IMR-90 (cell line): ENCODE results near the gene CDC42BPG.

ENCODE experiments used
- POLR2A ChIP-seq: IDR thresholded peaks from 2 replicates; pipeline ENCODE4 v1.6.1; 2012; ENCODE audit warnings: mild to moderate bottlenecking, low read depth, low read length
- TF ChIP-seq, protein P1 (sequence below): conservative IDR thresholded peaks from 2 replicates; pipeline ENCODE4 v1.5.1; 2012; ENCODE audit warnings: mild to moderate bottlenecking, low read depth, low read length, improper control_type of control experiment

DNA sequence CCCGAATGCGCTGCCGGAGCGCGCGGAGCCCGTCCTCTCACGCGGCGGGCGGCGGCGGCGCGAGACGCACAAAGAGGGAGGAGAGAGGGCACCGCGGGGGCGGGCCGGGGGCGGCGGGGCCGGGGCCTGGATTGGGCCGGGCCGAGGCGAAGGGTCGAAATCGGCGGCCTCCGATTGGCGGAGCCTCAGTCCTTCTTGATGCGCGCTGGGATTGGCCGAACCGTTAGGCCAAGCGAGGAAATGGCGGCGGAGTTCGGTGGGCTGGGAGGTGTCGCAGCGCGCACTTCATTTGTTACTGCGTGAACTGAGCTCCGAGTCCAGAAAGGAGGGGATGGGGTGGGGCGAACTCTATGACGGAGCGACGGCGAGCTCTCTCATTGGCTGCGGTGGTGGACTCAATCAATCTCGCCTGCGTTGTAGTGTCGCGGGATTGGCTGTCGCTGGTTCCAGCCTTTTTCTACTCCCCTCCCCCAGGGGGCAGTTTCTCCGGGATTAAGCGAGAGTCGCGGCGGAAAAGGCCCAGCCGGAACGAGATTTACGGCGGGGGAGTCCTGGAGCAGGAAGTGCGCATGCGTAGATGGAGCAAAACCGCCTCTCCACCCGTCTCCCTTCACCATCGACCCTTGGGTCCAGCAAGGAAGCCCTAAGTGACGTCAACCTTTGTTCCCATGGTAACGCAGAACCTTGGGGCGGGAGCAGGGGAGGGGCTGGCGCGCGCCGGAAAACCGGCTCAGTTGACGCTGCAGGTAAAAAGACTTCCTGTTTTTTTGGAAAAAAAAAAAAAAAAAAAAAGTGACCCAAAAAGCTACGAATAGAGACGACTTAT lies 65.8 kb downstream of the CDC42BPG start, which contains the start of gene SF1:
- TF ChIP-seq POLR2A, result peak; percentile 84
- TF ChIP-seq, protein P1, sequence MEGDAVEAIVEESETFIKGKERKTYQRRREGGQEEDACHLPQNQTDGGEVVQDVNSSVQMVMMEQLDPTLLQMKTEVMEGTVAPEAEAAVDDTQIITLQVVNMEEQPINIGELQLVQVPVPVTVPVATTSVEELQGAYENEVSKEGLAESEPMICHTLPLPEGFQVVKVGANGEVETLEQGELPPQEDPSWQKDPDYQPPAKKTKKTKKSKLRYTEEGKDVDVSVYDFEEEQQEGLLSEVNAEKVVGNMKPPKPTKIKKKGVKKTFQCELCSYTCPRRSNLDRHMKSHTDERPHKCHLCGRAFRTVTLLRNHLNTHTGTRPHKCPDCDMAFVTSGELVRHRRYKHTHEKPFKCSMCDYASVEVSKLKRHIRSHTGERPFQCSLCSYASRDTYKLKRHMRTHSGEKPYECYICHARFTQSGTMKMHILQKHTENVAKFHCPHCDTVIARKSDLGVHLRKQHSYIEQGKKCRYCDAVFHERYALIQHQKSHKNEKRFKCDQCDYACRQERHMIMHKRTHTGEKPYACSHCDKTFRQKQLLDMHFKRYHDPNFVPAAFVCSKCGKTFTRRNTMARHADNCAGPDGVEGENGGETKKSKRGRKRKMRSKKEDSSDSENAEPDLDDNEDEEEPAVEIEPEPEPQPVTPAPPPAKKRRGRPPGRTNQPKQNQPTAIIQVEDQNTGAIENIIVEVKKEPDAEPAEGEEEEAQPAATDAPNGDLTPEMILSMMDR, result peak; percentile 20; the same call in 1 of the 2 replicates
